Measurements from ENCODE around the gene LTA4H.

LTA4H gene

DNA sequence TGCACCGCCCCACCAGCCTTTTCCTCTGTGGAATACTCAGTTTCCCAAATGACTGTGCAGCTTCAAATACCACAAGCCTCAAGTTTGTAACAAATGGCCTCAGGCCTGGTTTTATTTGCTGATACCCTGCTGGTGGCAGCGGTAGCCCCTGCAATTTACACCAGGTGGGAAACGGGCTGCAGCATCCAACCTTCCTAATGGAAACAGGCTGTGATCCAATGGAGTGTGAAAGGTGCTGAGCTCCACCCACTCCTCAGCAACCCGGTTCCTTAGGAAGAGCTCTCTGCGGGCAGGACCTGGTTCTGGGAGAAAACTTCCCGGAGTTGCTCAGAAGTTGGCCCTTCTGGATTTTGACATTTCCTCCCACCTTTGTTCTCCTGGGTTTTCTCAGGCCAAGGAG lies 41.7 kb upstream of the LTA4H start:
- H3K36me3 Mint-ChIP-seq (ENCODE audit: low read depth), result no peaks in the 10 kb centered on the region
- no peaks in the 10 kb centered on the region for H3K9me3 Mint-ChIP-seq
- no peak overlapping the region for H3K27ac Mint-ChIP-seq
- H3K4me3 Mint-ChIP-seq, result no peak overlapping the region
- peaks cover 12% of the 10 kb centered on the region for H3K4me1 Mint-ChIP-seq
- H3K27me3 Mint-ChIP-seq (ENCODE audit: low read depth), result peaks cover 18% of the 10 kb centered on the region
- TF ChIP-seq, protein P1, sequence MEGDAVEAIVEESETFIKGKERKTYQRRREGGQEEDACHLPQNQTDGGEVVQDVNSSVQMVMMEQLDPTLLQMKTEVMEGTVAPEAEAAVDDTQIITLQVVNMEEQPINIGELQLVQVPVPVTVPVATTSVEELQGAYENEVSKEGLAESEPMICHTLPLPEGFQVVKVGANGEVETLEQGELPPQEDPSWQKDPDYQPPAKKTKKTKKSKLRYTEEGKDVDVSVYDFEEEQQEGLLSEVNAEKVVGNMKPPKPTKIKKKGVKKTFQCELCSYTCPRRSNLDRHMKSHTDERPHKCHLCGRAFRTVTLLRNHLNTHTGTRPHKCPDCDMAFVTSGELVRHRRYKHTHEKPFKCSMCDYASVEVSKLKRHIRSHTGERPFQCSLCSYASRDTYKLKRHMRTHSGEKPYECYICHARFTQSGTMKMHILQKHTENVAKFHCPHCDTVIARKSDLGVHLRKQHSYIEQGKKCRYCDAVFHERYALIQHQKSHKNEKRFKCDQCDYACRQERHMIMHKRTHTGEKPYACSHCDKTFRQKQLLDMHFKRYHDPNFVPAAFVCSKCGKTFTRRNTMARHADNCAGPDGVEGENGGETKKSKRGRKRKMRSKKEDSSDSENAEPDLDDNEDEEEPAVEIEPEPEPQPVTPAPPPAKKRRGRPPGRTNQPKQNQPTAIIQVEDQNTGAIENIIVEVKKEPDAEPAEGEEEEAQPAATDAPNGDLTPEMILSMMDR (IDR thresholded peaks at IDR 0.05; ENCODE audit: unreplicated experiment in 3 of 3), result no peak

DNA sequence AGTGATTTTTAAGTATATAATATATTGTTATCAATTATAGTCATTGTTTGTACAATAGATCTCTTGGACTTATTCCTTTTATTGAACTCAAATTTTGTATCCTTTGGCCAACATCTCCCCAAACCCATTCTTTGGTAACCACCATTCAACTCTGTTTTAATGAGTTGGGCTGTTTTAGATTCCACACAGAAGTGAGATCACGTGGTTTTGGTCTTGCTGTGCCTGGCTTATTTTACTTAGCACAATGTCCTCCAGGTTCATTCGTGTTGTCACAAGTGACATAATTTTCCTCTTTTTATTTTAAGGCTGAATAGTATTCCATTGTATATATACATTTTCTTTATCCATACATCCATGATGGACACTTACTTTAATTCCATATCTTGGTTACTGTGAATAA lies 40.2 kb upstream of the LTA4H start:
- no peaks in the 10 kb centered on the region for H3K36me3 Mint-ChIP-seq (ENCODE audit: low read depth)
- H3K4me3 Mint-ChIP-seq, result no peak overlapping the region
- H3K27ac Mint-ChIP-seq, result no peak overlapping the region
- H3K9me3 Mint-ChIP-seq, result no peaks in the 10 kb centered on the region
- peaks cover 8% of the 10 kb centered on the region for H3K27me3 Mint-ChIP-seq (ENCODE audit: low read depth)
- peaks cover 12% of the 10 kb centered on the region for H3K4me1 Mint-ChIP-seq
- TF ChIP-seq, protein P1 (IDR thresholded peaks at IDR 0.05; ENCODE audit: unreplicated experiment in 3 of 3), result no peak

DNA sequence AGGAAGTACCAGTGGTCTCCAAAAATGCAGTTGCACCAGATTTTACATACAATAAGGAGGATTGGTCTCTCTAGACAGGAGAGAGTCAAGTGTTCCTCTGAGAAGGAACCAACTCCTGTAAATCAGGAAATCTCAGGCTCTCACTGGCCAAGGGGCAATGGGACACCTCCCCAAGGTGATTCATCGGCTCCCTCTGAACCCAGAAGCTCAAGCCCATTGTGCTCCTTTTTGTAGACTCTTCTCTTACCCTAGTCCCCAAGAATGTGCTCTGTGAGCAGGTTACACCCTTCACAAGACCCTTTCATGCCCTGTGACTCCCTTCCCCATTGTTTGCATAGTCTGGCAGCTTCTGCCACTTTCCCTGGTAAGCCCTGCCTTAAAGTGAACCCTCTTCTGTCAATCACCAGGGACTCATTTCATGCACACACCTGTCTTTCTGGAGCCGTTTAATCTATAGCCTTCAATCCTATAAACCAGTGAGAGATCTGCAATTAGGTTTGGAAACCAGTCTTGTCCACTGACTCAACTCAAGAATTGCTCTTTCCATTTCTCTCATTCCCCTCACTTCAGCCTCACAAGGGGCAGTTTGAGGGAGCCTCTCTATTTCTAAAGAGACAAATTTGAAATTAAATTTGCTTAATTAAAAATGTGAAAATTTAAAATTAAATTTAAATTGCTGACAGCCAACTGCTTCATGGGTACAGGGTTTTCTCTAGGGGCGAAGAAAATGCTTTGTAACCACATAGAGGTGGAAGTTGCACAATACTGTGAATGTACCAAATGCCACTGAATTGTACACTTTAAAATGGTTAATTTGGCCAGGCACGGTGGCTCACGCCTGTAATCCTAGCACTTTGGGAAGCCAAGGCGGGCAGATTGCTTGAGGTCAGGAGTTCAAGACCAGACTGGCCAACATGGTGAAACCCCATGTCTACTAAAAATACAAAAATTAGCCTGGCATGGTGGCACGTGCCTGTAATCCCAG lies 38.3 kb upstream of the LTA4H start:
- Mint-ChIP-seq H3K4me1 (peaks cover 10% of the 10 kb centered on the region), H3K27ac (no peak overlapping the region), H3K9me3 (no peaks in the 10 kb centered on the region), H3K36me3 (ENCODE audit: low read depth) (no peaks in the 10 kb centered on the region), H3K27me3 (ENCODE audit: low read depth) (peaks cover 6% of the 10 kb centered on the region), H3K4me3 (no peak overlapping the region)
- TF ChIP-seq, protein P1 (IDR thresholded peaks at IDR 0.05; ENCODE audit: unreplicated experiment in 3 of 3), result no peak

DNA sequence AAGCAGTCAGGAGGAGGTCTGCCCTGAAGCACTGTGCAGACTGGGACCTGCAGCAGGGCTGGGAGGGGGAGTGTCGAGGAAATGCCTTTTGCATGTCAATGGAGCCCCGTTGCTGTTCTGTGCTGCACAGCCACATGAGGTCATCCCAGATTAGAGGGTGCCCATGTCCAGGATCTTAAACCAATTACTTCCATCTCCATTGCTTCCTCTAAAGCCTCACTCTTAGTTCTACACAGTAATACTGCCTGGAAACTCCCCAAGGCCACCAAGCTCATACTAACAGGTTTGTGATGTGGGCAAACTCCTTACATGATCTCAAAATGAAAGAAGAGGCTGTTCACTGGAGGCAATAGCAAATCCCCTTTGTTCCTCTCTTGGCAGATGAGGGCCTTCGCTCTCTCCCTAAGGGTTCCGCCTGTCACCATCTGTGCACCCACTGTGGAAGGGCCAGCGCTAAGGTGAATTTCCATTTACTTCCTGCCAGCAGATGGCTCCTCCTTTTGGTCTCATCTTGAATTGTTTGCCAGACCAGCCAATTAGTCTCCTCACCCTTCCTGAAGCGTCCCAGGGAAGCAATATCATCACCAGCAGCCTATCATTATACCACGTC lies 35.4 kb upstream of the LTA4H start:
- Mint-ChIP-seq H3K27me3 (ENCODE audit: low read depth) (peaks cover 6% of the 10 kb centered on the region), H3K4me1 (no peaks in the 10 kb centered on the region), H3K36me3 (ENCODE audit: low read depth) (no peaks in the 10 kb centered on the region), H3K4me3 (no peak overlapping the region), H3K9me3 (no peaks in the 10 kb centered on the region), H3K27ac (no peak overlapping the region)
- TF ChIP-seq, protein P1 (IDR thresholded peaks at IDR 0.05; ENCODE audit: unreplicated experiment in 3 of 3), result peak in 1 of 3 experiments; percentile 8

DNA sequence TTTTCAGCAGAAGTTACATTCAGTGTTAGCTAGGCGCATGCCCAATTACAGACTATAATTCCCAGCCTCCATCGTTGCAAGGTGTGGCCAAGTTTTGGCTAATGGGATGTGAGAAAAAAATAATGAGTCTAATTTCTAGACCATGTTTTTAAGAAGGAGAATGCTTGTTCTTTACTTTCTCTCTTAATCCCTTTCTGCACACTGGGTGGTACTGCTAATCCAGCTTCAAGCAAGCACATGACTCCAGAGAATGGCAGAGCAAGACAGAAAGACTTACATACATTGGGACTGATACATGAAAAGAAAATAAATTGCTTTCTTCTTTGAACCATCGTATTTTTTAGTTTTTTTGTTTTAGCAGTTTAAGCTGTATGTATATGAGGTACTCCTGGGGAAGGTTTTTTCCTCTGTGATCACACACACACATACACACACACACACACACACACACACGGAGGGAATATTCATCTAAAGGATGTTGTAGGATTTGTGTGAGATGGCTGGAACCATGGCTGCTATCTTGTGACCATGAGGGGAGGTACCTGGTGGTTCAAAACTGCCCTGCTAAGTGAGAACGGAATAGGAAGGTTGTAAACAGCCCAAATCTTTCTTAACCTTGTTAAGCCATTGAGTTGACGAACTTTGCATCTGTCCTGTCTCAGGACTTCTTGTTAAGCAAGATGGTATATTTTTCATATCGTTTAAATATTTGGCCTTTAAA lies 34.3 kb upstream of the LTA4H start:
- Mint-ChIP-seq H3K27ac (no peak overlapping the region), H3K4me3 (no peak overlapping the region), H3K9me3 (no peaks in the 10 kb centered on the region), H3K36me3 (ENCODE audit: low read depth) (no peaks in the 10 kb centered on the region), H3K27me3 (ENCODE audit: low read depth) (peaks cover 10% of the 10 kb centered on the region), H3K4me1 (no peaks in the 10 kb centered on the region)
- TF ChIP-seq, protein P1 (IDR thresholded peaks at IDR 0.05; ENCODE audit: unreplicated experiment in 3 of 3), result no peak

Measured in nephron (organoid).